MCF 10A (cell line): ENCODE data around the gene TEPSIN. TPM values are rescaled to one million over a fixed set of nuclear protein-coding genes. Genes with fewer than 3 reads are reported as not detected.

ENCODE experiments used
- BruUV-seq: library from RNA; stranded (reverse); fragments of 400-500 nt; replicated peaks from 2 replicates; lab custom pipeline; 2021; lab: Mats Ljungman, UMichigan
- CTCF ChIA-PET: fragments of 300-600 bp; sonication (Branson Sonifier 250); formaldehyde crosslinking; extraction: SDS; loops from one replicate; lab custom pipeline; 2021; ENCODE audit warnings: antibody characterized with exemption, inconsistent platforms; lab: Yijun Ruan, JAX
- POLR2A ChIA-PET: fragments of 300-600, 350-650 bp; sonication (Branson Sonifier 250); formaldehyde crosslinking; extraction: SDS; loops from one replicate; lab custom pipeline; 2020; ENCODE audit warnings: antibody characterized with exemption, inconsistent platforms; lab: Yijun Ruan, JAX
- DNase-seq: peaks from one replicate; pipeline ENCODE4 v3.0.0-alpha.2; 2018; ENCODE audit not compliant: unreplicated experiment
- H3K27ac Mint-ChIP-seq: one replicate; pipeline ENCODE4 v1.8.0; 2022; ENCODE audit warnings: mild to moderate bottlenecking, low read depth, mixed read lengths; ENCODE audit not compliant: unreplicated experiment
- H3K27me3 Mint-ChIP-seq: one replicate; pipeline ENCODE4 v1.8.0; 2022; ENCODE audit warnings: mixed read lengths; ENCODE audit not compliant: insufficient read depth, unreplicated experiment
- H3K36me3 Mint-ChIP-seq: one replicate; pipeline ENCODE4 v1.8.0; 2022; ENCODE audit warnings: mild to moderate bottlenecking, moderate library complexity, mixed read lengths; ENCODE audit not compliant: insufficient read depth, unreplicated experiment
- H3K4me1 Mint-ChIP-seq: one replicate; pipeline ENCODE4 v1.8.0; 2022; ENCODE audit warnings: mixed read lengths; ENCODE audit not compliant: insufficient read depth, unreplicated experiment
- H3K4me3 Mint-ChIP-seq: one replicate; pipeline ENCODE4 v1.8.0; 2022; ENCODE audit warnings: mild to moderate bottlenecking, moderate library complexity, mixed read lengths; ENCODE audit not compliant: unreplicated experiment
- H3K9me3 Mint-ChIP-seq: one replicate; pipeline ENCODE4 v1.8.0; 2022; ENCODE audit warnings: mixed read lengths; ENCODE audit not compliant: unreplicated experiment
- CTCF ChIP-seq: fragments of 200-600 bp; IDR thresholded peaks from one replicate; pipeline ENCODE4 v1.8.0; 2022; ENCODE audit warnings: antibody characterized with exemption, mild to moderate bottlenecking; ENCODE audit not compliant: unreplicated experiment
- intact Hi-C: fragments of 100-400 bp; cut with micrococcal nuclease; formaldehyde crosslinking; loops from 2 replicates; pipeline ENCODE4 v1.14.1; 2022
- total RNA-seq: library from RNA; stranded (reverse); gene quantifications from 2 replicates; pipeline ENCODE4 v1.2.3, GENCODE V29; 2022

The TEPSIN gene
- total RNA-seq, 1 experiment from 2014 or later: 27.4 TPM

DNA sequence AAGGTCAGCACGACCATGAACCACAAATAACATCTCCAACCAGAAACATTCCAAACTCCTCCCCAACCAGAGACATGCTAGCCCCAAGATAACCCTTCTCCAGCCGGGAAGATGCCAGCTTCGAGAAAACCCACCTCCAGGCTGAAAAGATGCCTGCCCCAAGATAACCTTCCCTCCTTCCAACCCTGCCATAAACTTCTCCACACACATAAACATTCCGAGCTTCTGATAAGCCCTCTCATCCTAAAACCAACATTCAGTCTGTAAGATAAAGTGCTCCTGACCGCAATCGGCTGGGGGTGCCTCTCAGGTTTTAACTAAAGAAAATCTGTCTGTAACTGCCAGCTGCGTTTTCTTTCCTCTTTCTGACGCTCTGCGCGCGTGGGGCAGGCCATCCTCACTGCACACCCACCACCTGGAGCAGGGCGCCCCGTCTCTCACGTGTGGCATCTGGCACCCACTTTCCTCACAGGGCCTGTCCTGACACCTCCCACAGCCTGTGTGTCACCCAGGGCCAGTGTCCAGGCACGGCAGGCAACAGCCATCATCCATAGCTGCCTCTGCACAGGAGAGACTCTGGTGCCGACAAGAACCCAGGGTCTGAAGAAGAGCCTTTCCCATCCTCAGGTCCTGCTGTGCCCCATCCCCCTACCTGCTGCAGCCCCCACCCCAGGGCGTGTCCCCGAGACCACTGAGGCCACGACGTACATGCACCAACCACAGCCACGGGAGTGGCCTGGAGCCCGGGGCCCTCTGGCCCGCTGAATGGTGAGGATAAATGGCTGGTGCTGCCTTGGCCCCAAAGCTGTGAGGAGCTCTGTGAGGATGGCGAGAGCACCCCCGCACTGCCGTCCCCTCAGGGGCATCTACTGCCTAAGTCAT lies 3.7 kb downstream of the TEPSIN start:
- Mint-ChIP-seq H3K27ac (no peak overlapping the region), H3K27me3 (no peaks in the 10 kb centered on the region), H3K36me3 (peaks cover 9% of the 10 kb centered on the region), H3K4me3 (no peak overlapping the region), H3K4me1 (peaks cover 12% of the 10 kb centered on the region), H3K9me3 (no peaks in the 10 kb centered on the region)
- no peak for DNase-seq
- no TSS peak for BruUV-seq
- ChIA-PET CTCF (no interaction called here), POLR2A (interaction anchor here (1.2 kb wide), 1 partner anchor 14 kb away, joined by 3 read pairs; no protein-coding TSS in a partner anchor)
- intact Hi-C loops: no loop called here
- no peak for TF ChIP-seq CTCF

- peaks cover 13% of the 10 kb centered on the region for H3K36me3 Mint-ChIP-seq
- H3K27ac Mint-ChIP-seq: no peak overlapping the region
- CTCF ChIA-PET: interaction anchor here (0.7 kb wide), 1 partner anchor 10 kb away, joined by 3 read pairs; no protein-coding TSS in a partner anchor
- H3K9me3 Mint-ChIP-seq: no peaks in the 10 kb centered on the region
- no peaks in the 10 kb centered on the region for H3K27me3 Mint-ChIP-seq
- POLR2A ChIA-PET: interaction anchor here (1.2 kb wide), 1 partner anchor 13 kb away, joined by 3 read pairs; no protein-coding TSS in a partner anchor
- TF ChIP-seq CTCF: no peak
- H3K4me1 Mint-ChIP-seq: peaks cover 12% of the 10 kb centered on the region
- no TSS peak for BruUV-seq
- DNase-seq: no peak
- intact Hi-C loops: no loop called here
- no peak overlapping the region for H3K4me3 Mint-ChIP-seq
Observed at GRCh38 chr17:81234506-81234855, 4.4 kb downstream of the TEPSIN start.

- H3K4me3 Mint-ChIP-seq: no peak overlapping the region
Observed at GRCh38 chr17:81233811-81234505, 4.9 kb downstream of the TEPSIN start.

More at GRCh38 chr17:81233811-81234505, 4.9 kb downstream of the TEPSIN start:
- Mint-ChIP-seq H3K27me3 (no peaks in the 10 kb centered on the region), H3K4me1 (peaks cover 12% of the 10 kb centered on the region), H3K27ac (no peak overlapping the region), H3K36me3 (peaks cover 13% of the 10 kb centered on the region), H3K9me3 (no peaks in the 10 kb centered on the region)
- DNase-seq: no peak
- ChIA-PET POLR2A (no interaction called here), CTCF (interaction anchor here (0.7 kb wide), 1 partner anchor 9 kb away, joined by 3 read pairs; no protein-coding TSS in a partner anchor)
- TF ChIP-seq CTCF: no peak
- intact Hi-C loops: no loop called here
- BruUV-seq: no TSS peak
